Measurements from ENCODE around the gene BEAN1. TPM values are rescaled to one million over a fixed set of nuclear protein-coding genes. Genes with fewer than 3 reads are reported as not detected.

Gene BEAN1
- total and polyA plus RNA-seq, 2 donors (not counting 1 experiment from before 2014, with no cell fraction given), result 0.07 TPM; not detected in 1

DNA sequence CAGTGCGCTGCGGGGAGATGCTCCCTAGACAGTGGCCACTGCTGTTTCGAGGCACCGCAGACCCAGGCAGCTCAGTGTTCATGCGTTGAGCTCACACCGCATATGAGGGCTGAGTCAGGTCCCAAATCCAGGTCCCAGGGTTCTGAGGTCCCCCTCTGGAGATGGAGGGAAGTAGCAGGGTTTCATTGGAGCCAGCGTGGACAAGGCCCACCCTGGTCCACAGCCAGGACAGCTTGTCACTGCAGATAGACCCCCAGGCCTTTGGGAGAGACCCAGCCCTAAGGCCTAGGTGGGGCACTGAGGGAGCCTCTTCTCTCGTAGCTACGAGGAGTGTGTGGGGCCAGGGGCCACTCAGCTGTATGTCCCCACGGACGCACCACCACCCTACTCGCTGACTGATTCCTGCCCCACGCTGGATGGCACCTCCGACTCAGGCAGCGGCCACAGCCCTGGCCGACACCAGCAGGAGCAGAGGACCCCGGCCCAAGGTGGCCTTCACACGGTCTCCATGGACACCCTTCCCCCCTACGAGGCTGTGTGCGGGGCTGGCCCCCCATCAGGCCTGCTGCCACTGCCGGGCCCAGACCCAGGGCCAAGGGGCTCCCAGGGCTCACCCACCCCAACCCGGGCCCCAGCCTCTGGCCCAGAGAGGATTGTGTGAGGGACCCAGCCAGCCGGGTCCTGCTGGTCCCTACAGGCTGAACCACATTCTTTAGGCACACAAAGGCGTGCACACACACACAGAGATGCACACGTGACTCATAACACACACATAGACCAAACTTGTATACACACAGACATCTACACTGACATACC is 53.4 kb downstream of the BEAN1 start:
- Histone ChIP-seq H3K4me3 (replicated peaks in 1 of 4; ENCODE audit: control extremely low read depth in 1 of 4, insufficient read depth in 1 of 4, low read depth in 3 of 4, low read length in 4 of 4) (no peak overlapping the region), H3K27ac (ENCODE audit: insufficient read depth, low read length) (no peak overlapping the region), H3K27me3 (ENCODE audit: control insufficient read depth, insufficient read depth, low read length) (peaks cover 2% of the 10 kb centered on the region), H4K20me1 (ENCODE audit: control insufficient read depth, extremely low read depth, insufficient read depth, low read length) (no peaks in the 10 kb centered on the region), H3K9ac (ENCODE audit: insufficient read depth, low read length) (no peak overlapping the region), H3K4me2 (ENCODE audit: extremely low read depth, insufficient read depth, low read length) (no peak overlapping the region), H3K4me1 (ENCODE audit: control insufficient read depth, extremely low read depth, insufficient read depth, low read length) (no peaks in the 10 kb centered on the region), H2AFZ (ENCODE audit: low read length) (no peak overlapping the region), H3K9me3 (ENCODE audit: control insufficient read depth, insufficient read depth, low read depth, low read length) (no peaks in the 10 kb centered on the region), H3K36me3 (ENCODE audit: control insufficient read depth, insufficient read depth, low read length) (no peaks in the 10 kb centered on the region), H3K79me2 (ENCODE audit: control insufficient read depth, insufficient read depth, low read length) (no peaks in the 10 kb centered on the region)
- no peak for DNase-seq (ENCODE audit: low read depth in 2 of 2)
- TF ChIP-seq, protein P1, sequence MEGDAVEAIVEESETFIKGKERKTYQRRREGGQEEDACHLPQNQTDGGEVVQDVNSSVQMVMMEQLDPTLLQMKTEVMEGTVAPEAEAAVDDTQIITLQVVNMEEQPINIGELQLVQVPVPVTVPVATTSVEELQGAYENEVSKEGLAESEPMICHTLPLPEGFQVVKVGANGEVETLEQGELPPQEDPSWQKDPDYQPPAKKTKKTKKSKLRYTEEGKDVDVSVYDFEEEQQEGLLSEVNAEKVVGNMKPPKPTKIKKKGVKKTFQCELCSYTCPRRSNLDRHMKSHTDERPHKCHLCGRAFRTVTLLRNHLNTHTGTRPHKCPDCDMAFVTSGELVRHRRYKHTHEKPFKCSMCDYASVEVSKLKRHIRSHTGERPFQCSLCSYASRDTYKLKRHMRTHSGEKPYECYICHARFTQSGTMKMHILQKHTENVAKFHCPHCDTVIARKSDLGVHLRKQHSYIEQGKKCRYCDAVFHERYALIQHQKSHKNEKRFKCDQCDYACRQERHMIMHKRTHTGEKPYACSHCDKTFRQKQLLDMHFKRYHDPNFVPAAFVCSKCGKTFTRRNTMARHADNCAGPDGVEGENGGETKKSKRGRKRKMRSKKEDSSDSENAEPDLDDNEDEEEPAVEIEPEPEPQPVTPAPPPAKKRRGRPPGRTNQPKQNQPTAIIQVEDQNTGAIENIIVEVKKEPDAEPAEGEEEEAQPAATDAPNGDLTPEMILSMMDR (conservative IDR thresholded peaks at IDR 0.05 in 1 of 2, IDR thresholded peaks at IDR 0.05 in 1 of 2; ENCODE audit: low read depth in 1 of 2, low read length in 2 of 2), result no peak
- TF ChIP-seq EZH2 (IDR thresholded peaks at IDR 0.05; ENCODE audit: low read length, missing control alignments), result no peak

DNA sequence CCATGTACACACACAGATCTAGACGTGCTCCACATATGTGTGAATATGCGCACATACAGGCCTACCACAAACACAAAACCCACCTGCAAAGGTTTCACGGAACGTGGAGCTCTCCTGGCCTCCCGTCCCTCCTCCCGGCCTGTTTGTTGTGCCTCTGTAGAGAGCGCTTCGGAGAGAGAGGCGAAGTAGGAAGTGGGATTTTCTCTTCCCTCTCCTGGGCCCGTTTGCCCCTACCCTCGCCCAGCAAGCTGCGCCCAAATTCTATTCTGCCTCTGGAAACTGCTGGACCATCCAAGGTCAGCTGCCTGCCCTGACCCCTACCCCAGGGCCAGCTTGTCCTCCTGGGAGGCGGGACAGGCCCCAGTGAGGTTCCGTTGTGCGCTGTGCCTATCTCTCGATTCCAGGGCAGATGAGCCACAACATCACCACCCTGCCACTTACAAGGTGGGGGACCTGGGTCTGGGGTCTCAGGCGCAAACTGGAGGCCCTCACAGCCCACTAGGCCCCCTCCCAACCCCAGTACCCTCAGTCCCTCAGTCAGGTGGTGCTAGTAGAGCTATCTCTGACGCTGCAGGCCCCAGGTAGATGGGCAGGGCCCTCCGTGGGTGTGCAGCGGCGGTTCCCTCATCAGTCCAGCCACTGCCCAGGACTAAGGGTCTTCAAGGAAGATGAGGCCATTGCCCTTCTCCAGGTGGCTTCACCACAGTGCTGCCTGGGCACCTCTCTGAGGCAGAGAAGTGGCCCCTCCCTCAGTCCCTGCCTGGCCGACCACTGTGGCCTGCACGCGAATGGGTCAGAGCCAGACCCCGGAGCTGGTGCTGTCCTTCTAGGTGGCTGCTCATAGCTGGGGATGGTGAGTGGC is 54.2 kb downstream of the BEAN1 start:
- Histone ChIP-seq H3K36me3 (ENCODE audit: control insufficient read depth, insufficient read depth, low read length) (no peaks in the 10 kb centered on the region), H3K79me2 (ENCODE audit: control insufficient read depth, insufficient read depth, low read length) (no peaks in the 10 kb centered on the region), H3K9me3 (ENCODE audit: control insufficient read depth, insufficient read depth, low read depth, low read length) (no peaks in the 10 kb centered on the region), H4K20me1 (ENCODE audit: control insufficient read depth, extremely low read depth, insufficient read depth, low read length) (no peaks in the 10 kb centered on the region), H3K9ac (ENCODE audit: insufficient read depth, low read length) (no peak overlapping the region), H3K27ac (ENCODE audit: insufficient read depth, low read length) (no peak overlapping the region), H3K4me3 (replicated peaks in 1 of 4; ENCODE audit: control extremely low read depth in 1 of 4, insufficient read depth in 1 of 4, low read depth in 3 of 4, low read length in 4 of 4) (no peak overlapping the region), H3K27me3 (ENCODE audit: control insufficient read depth, insufficient read depth, low read length) (peaks cover 2% of the 10 kb centered on the region), H3K4me1 (ENCODE audit: control insufficient read depth, extremely low read depth, insufficient read depth, low read length) (no peaks in the 10 kb centered on the region), H3K4me2 (ENCODE audit: extremely low read depth, insufficient read depth, low read length) (no peak overlapping the region), H2AFZ (ENCODE audit: low read length) (no peak overlapping the region)
- no peak for TF ChIP-seq EZH2 (IDR thresholded peaks at IDR 0.05; ENCODE audit: low read length, missing control alignments)
- TF ChIP-seq, protein P1 (conservative IDR thresholded peaks at IDR 0.05 in 1 of 2, IDR thresholded peaks at IDR 0.05 in 1 of 2; ENCODE audit: low read depth in 1 of 2, low read length in 2 of 2), result no peak
- no peak for DNase-seq (ENCODE audit: low read depth in 2 of 2)

DNA sequence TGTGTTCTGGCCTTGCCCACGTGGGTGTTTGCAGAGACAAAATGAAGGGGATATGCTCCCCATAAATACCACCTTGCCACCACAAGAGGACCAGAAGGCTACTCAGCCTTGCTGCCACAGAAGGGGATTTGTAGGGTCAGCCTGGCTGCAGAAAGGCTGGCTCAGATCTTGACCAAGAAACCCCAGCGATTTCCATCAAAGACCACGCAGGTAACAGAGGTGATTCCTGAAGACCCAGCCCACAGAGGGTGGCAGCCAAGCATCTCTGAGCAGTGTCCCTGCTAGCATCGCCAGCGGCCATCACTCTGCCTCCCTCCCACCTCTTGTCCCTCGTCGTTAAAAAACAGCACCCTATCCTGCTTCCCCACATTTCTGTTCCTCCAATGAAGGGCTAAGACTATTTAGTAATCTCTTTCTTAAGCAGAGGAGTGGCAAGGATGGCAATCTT is 54.9 kb downstream of the BEAN1 start:
- H4K20me1 ChIP-seq (ENCODE audit: control insufficient read depth, extremely low read depth, insufficient read depth, low read length), result no peaks in the 10 kb centered on the region
- no peaks in the 10 kb centered on the region for H3K36me3 ChIP-seq (ENCODE audit: control insufficient read depth, insufficient read depth, low read length)
- peaks cover 4% of the 10 kb centered on the region for H3K4me1 ChIP-seq (ENCODE audit: control insufficient read depth, extremely low read depth, insufficient read depth, low read length)
- H3K9ac ChIP-seq (ENCODE audit: insufficient read depth, low read length), result no peak overlapping the region
- no peak for TF ChIP-seq EZH2 (IDR thresholded peaks at IDR 0.05; ENCODE audit: low read length, missing control alignments)
- TF ChIP-seq, protein P1 (conservative IDR thresholded peaks at IDR 0.05 in 1 of 2, IDR thresholded peaks at IDR 0.05 in 1 of 2; ENCODE audit: low read depth in 1 of 2, low read length in 2 of 2), result no peak
- H2AFZ ChIP-seq (ENCODE audit: low read length), result no peak overlapping the region
- no peak overlapping the region for H3K4me3 ChIP-seq (replicated peaks in 1 of 4; ENCODE audit: control extremely low read depth in 1 of 4, insufficient read depth in 1 of 4, low read depth in 3 of 4, low read length in 4 of 4)
- H3K79me2 ChIP-seq (ENCODE audit: control insufficient read depth, insufficient read depth, low read length), result no peaks in the 10 kb centered on the region
- H3K4me2 ChIP-seq (ENCODE audit: extremely low read depth, insufficient read depth, low read length), result no peak overlapping the region
- no peaks in the 10 kb centered on the region for H3K9me3 ChIP-seq (ENCODE audit: control insufficient read depth, insufficient read depth, low read depth, low read length)
- no peak for DNase-seq (ENCODE audit: low read depth in 2 of 2)
- H3K27ac ChIP-seq (ENCODE audit: insufficient read depth, low read length), result no peak overlapping the region
- peaks cover 2% of the 10 kb centered on the region for H3K27me3 ChIP-seq (ENCODE audit: control insufficient read depth, insufficient read depth, low read length)

All from fibroblast of lung (primary cell).